Measurements from ENCODE around the gene PSG5.
"Not testable (repeated sequence)": the region's sequence is repeated elsewhere in the genome, so short reads cannot be mapped to it uniquely, and the experiment has no call there.

The PSG5 gene

GRCh38 chr19:43224855-43225253, 38.5 kb upstream of the PSG5 start:
- H3K27ac ChIP-seq (ENCODE audit: extremely low read depth, low read depth, low read length) = no peak overlapping the region
- POLR2A ChIA-PET = no interaction called here
- TF ChIP-seq ZBTB44 (tag by site-specific recombination; IDR thresholded peaks at IDR 0.05) (no peak), ZNF76 (tag by site-specific recombination; IDR thresholded peaks at IDR 0.05; ENCODE audit: borderline replicate concordance, low read depth) (no peak), ZNF433 (tag by site-specific recombination; IDR thresholded peaks at IDR 0.05; ENCODE audit: low read depth) (no peak), ZNF302 (tag by site-specific recombination; IDR thresholded peaks at IDR 0.05; ENCODE audit: low read depth) (no peak), ZNF600 (tag by site-specific recombination; IDR thresholded peaks at IDR 0.05) (no peak), BCL11A (tag by site-specific recombination; IDR thresholded peaks at IDR 0.05; ENCODE audit: low read depth) (no peak), ZNF398 (tag by site-specific recombination; IDR thresholded peaks at IDR 0.05) (no peak), ZNF16 (tag by site-specific recombination; IDR thresholded peaks at IDR 0.05; ENCODE audit: low read depth) (no peak), ZBTB6 (tag by site-specific recombination; IDR thresholded peaks at IDR 0.05) (no peak), ZBTB21 (tag by site-specific recombination; IDR thresholded peaks at IDR 0.05) (0 out of 2 replicates have a peak, but pooled peaks have one; percentile 8), ZBTB17 (tag by site-specific recombination; IDR thresholded peaks at IDR 0.05) (peak; percentile 90)
- TF ChIP-seq, protein P1, sequence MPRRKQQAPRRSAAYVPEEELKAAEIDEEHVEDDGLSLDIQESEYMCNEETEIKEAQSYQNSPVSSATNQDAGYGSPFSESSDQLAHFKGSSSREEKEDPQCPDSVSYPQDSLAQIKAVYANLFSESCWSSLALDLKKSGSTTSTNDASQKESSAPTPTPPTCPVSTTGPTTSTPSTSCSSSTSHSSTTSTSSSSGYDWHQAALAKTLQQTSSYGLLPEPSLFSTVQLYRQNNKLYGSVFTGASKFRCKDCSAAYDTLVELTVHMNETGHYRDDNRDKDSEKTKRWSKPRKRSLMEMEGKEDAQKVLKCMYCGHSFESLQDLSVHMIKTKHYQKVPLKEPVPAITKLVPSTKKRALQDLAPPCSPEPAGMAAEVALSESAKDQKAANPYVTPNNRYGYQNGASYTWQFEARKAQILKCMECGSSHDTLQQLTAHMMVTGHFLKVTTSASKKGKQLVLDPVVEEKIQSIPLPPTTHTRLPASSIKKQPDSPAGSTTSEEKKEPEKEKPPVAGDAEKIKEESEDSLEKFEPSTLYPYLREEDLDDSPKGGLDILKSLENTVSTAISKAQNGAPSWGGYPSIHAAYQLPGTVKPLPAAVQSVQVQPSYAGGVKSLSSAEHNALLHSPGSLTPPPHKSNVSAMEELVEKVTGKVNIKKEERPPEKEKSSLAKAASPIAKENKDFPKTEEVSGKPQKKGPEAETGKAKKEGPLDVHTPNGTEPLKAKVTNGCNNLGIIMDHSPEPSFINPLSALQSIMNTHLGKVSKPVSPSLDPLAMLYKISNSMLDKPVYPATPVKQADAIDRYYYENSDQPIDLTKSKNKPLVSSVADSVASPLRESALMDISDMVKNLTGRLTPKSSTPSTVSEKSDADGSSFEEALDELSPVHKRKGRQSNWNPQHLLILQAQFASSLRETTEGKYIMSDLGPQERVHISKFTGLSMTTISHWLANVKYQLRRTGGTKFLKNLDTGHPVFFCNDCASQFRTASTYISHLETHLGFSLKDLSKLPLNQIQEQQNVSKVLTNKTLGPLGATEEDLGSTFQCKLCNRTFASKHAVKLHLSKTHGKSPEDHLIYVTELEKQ (tag by site-specific recombination; IDR thresholded peaks at IDR 0.05; ENCODE audit: borderline replicate concordance) = no peak
- no peak overlapping the region for H3K4me3 ChIP-seq (ENCODE audit: low read depth, low read length)
- H3K36me3 ChIP-seq (ENCODE audit: control insufficient read depth in 2 of 2, insufficient read depth in 1 of 2, low read length in 2 of 2) = no peaks in the 10 kb centered on the region
- H3K9me3 ChIP-seq (ENCODE audit: control insufficient read depth, insufficient read depth, low read depth, low read length) = peaks cover 11% of the 10 kb centered on the region
- peaks cover 6% of the 10 kb centered on the region; the same call in 1 of the 2 replicates for H3K4me1 ChIP-seq (ENCODE audit: control insufficient read depth, insufficient read depth, low read length)
- CTCF ChIA-PET = interaction anchor here (0.8 to 7.0 kb wide), 6 partner anchors 11 to 149 kb away, joined by 3 to 58 read pairs (median 4); partner anchors contain the start of gene PSG4

DNA sequence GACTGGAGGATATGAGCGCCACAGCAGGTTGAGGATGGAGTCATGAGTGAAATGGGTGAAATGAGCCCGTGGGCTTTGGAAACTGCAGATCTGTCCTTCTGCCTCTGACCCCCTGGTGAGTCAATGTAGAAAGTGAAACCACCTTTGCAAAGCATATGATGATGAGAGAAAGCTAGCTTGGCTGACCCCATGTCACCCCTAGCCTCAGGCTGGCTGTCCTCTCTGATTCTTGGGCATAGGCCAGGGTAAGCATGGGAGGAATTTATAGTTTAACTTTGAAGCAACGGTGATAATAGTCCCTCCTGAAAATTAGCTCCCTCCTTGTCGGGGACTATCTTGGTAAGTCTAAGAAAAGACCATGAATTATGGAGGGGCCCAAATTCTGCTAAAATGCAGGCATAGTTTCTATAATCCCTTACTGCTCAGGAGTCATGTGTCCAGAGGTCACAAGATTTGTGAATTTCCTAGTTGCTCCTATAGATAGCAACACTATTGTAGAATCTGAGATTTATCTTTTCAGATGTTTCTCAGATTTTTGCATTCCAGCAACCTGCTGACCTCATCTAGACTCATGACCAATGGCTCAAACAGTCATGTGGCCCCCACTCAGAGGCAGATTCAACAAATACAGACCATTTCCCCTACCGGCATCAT, 38.0 kb upstream of the PSG5 start:
- CTCF ChIA-PET = interaction anchor here (0.6 to 7.0 kb wide), 7 partner anchors 11 to 561 kb away, joined by 3 to 58 read pairs (median 3); partner anchors contain the start of gene PSG4
- H3K4me1 ChIP-seq (ENCODE audit: control insufficient read depth, insufficient read depth, low read length); H3K4me3 ChIP-seq (ENCODE audit: low read depth, low read length); H3K36me3 ChIP-seq (ENCODE audit: control insufficient read depth in 2 of 2, insufficient read depth in 1 of 2, low read length in 2 of 2); POLR2A ChIA-PET; H3K27ac ChIP-seq (ENCODE audit: extremely low read depth, low read depth, low read length); H3K9me3 ChIP-seq (ENCODE audit: control insufficient read depth, insufficient read depth, low read depth, low read length): not testable (repeated sequence)
- TF ChIP-seq ZBTB21 (tag by site-specific recombination; IDR thresholded peaks at IDR 0.05) = 0 out of 2 replicates have a peak, but pooled peaks have one; percentile 14
- TF ChIP-seq, protein P2, sequence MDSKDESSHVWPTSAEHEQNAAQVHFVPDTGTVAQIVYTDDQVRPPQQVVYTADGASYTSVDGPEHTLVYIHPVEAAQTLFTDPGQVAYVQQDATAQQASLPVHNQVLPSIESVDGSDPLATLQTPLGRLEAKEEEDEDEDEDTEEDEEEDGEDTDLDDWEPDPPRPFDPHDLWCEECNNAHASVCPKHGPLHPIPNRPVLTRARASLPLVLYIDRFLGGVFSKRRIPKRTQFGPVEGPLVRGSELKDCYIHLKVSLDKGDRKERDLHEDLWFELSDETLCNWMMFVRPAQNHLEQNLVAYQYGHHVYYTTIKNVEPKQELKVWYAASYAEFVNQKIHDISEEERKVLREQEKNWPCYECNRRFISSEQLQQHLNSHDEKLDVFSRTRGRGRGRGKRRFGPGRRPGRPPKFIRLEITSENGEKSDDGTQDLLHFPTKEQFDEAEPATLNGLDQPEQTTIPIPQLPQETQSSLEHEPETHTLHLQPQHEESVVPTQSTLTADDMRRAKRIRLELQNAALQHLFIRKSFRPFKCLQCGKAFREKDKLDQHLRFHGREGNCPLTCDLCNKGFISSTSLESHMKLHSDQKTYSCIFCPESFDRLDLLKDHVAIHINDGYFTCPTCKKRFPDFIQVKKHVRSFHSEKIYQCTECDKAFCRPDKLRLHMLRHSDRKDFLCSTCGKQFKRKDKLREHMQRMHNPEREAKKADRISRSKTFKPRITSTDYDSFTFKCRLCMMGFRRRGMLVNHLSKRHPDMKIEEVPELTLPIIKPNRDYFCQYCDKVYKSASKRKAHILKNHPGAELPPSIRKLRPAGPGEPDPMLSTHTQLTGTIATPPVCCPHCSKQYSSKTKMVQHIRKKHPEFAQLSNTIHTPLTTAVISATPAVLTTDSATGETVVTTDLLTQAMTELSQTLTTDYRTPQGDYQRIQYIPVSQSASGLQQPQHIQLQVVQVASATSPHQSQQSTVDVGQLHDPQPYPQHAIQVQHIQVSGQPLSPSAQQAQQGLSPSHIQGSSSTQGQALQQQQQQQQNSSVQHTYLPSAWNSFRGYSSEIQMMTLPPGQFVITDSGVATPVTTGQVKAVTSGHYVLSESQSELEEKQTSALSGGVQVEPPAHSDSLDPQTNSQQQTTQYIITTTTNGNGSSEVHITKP (tag by site-specific recombination; IDR thresholded peaks at IDR 0.05) = peak; percentile 87
- TF ChIP-seq ZBTB48 (tag by site-specific recombination; IDR thresholded peaks at IDR 0.05) = peak; percentile 86
- peak; percentile 55 for TF ChIP-seq GLIS1 (tag by site-specific recombination; IDR thresholded peaks at IDR 0.05)
- TF ChIP-seq GFI1B (tag by site-specific recombination; IDR thresholded peaks at IDR 0.05) = peak; percentile 79; the same call in 1 of the 2 replicates
- 0 out of 2 replicates have a peak, but pooled peaks have one; percentile 20 for TF ChIP-seq ZBTB11 (tag by site-specific recombination; conservative IDR thresholded peaks at IDR 0.05; ENCODE audit: low read depth)
